Measurements from ENCODE around the gene USP10.

USP10 gene

GRCh38 chr16:84677017-84677803, 22.6 kb upstream of the USP10 start:
- ChIA-PET CTCF (interaction anchor here (1.6 to 23.7 kb wide), 3 partner anchors 10 to 48 kb away, joined by 4 to 665 read pairs (median 29); no protein-coding TSS in a partner anchor), POLR2A (interaction anchor here (0.5 kb wide), 1 partner anchor 295 kb away, joined by 3 read pairs; no protein-coding TSS in a partner anchor)
- no peak for TF ChIP-seq CTCF (IDR thresholded peaks at IDR 0.05; ENCODE audit: insufficient read depth, low read length, missing control alignments)
- no peak overlapping the region for H3K4me3 ChIP-seq (ENCODE audit: low read depth, low read length)
- no peak for DNase-seq (ENCODE audit: low read depth, low spot score)

- DNase-seq (ENCODE audit: low read depth, low spot score): no peak
- ChIA-PET POLR2A (interaction anchor here (0.5 kb wide), 1 partner anchor 295 kb away, joined by 3 read pairs; no protein-coding TSS in a partner anchor), CTCF (interaction anchor here (1.6 to 23.7 kb wide), 3 partner anchors 10 to 48 kb away, joined by 4 to 665 read pairs (median 29); no protein-coding TSS in a partner anchor)
- no peak overlapping the region for H3K4me3 ChIP-seq (ENCODE audit: low read depth, low read length)
- TF ChIP-seq CTCF (IDR thresholded peaks at IDR 0.05; ENCODE audit: insufficient read depth, low read length, missing control alignments): no peak
Observed at GRCh38 chr16:84677849-84678248, 22.0 kb upstream of the USP10 start.

- CTCF ChIA-PET: interaction anchor here (1.6 to 23.7 kb wide), 3 partner anchors 9 to 47 kb away, joined by 4 to 665 read pairs (median 29); no protein-coding TSS in a partner anchor
- POLR2A ChIA-PET: no interaction called here
- no peak overlapping the region for H3K4me3 ChIP-seq (ENCODE audit: low read depth, low read length)
- no peak for DNase-seq (ENCODE audit: low read depth, low spot score)
- TF ChIP-seq CTCF (IDR thresholded peaks at IDR 0.05; ENCODE audit: insufficient read depth, low read length, missing control alignments): no peak
Observed at GRCh38 chr16:84678541-84678940, 21.3 kb upstream of the USP10 start.

- TF ChIP-seq CTCF (IDR thresholded peaks at IDR 0.05; ENCODE audit: insufficient read depth, low read length, missing control alignments): no peak
- no peak overlapping the region for H3K4me3 ChIP-seq (ENCODE audit: low read depth, low read length)
- ChIA-PET CTCF (interaction anchor here (0.9 to 23.7 kb wide), 4 partner anchors 8 to 497 kb away, joined by 3 to 665 read pairs (median 32); no protein-coding TSS in a partner anchor), POLR2A (no interaction called here)
- no peak for DNase-seq (ENCODE audit: low read depth, low spot score)
Observed at GRCh38 chr16:84680165-84680842, 19.5 kb upstream of the USP10 start.

GRCh38 chr16:84680843-84681629, 18.8 kb upstream of the USP10 start:
- POLR2A ChIA-PET: no interaction called here
- DNase-seq (ENCODE audit: low read depth, low spot score): no peak
- no peak overlapping the region for H3K4me3 ChIP-seq (ENCODE audit: low read depth, low read length)
- no peak for TF ChIP-seq CTCF (IDR thresholded peaks at IDR 0.05; ENCODE audit: insufficient read depth, low read length, missing control alignments)
- CTCF ChIA-PET: interaction anchor here (0.9 to 23.7 kb wide), 5 partner anchors 9 to 497 kb away, joined by 3 to 665 read pairs (median 29); no protein-coding TSS in a partner anchor

Data from AG04449 (cell line).